ENCODE data around the gene NPAS3.

Gene NPAS3

GRCh38 chr14:33475623-33476022 is 536.9 kb downstream of the NPAS3 start:
- no peak for DNase-seq (ENCODE audit: low read depth in 2 of 2)

- DNase-seq (ENCODE audit: low read depth in 2 of 2): no peak
Observed at GRCh38 chr14:33477797-33478196, 539.1 kb downstream of the NPAS3 start.

GRCh38 chr14:33480071-33480886 is 541.6 kb downstream of the NPAS3 start:
- DNase-seq (ENCODE audit: low read depth in 2 of 2): no peak

- no peak for DNase-seq (ENCODE audit: low read depth in 2 of 2)
Observed at GRCh38 chr14:33480887-33481184, 542.2 kb downstream of the NPAS3 start.

- no peak for DNase-seq (ENCODE audit: low read depth in 2 of 2)
Observed at GRCh38 chr14:33483110-33483509, 544.4 kb downstream of the NPAS3 start.

- no peak for DNase-seq (ENCODE audit: low read depth in 2 of 2)
Observed at GRCh38 chr14:33483541-33483940, 544.9 kb downstream of the NPAS3 start.

GRCh38 chr14:33484264-33484663 is 545.6 kb downstream of the NPAS3 start:
- DNase-seq (ENCODE audit: low read depth in 2 of 2): no peak

GRCh38 chr14:33486332-33486890 is 547.7 kb downstream of the NPAS3 start:
- no peak for DNase-seq (ENCODE audit: low read depth in 2 of 2)

GRCh38 chr14:33488582-33488981 is 549.9 kb downstream of the NPAS3 start:
- no peak for DNase-seq (ENCODE audit: low read depth in 2 of 2)

- DNase-seq (ENCODE audit: low read depth in 2 of 2): no peak
Observed at GRCh38 chr14:33490555-33490954, 551.9 kb downstream of the NPAS3 start.

- no peak for DNase-seq (ENCODE audit: low read depth in 2 of 2)
Observed at GRCh38 chr14:33491112-33491511, 552.4 kb downstream of the NPAS3 start.

- no peak for DNase-seq (ENCODE audit: low read depth in 2 of 2)
Observed at GRCh38 chr14:33492491-33492890, 553.8 kb downstream of the NPAS3 start.

- no peak for DNase-seq (ENCODE audit: low read depth in 2 of 2)
Observed at GRCh38 chr14:33493266-33493665, 554.6 kb downstream of the NPAS3 start.

GRCh38 chr14:33493990-33494389 is 555.3 kb downstream of the NPAS3 start:
- DNase-seq (ENCODE audit: low read depth in 2 of 2): no peak

- no peak for DNase-seq (ENCODE audit: low read depth in 2 of 2)
Observed at GRCh38 chr14:33499687-33500086, 561.0 kb downstream of the NPAS3 start.

- DNase-seq (ENCODE audit: low read depth in 2 of 2): no peak
Observed at GRCh38 chr14:33504246-33505099, 565.8 kb downstream of the NPAS3 start.

GRCh38 chr14:33505266-33505962 is 566.7 kb downstream of the NPAS3 start:
- DNase-seq (ENCODE audit: low read depth in 2 of 2): no peak

GRCh38 chr14:33505963-33506329 is 567.3 kb downstream of the NPAS3 start:
- DNase-seq (ENCODE audit: low read depth in 2 of 2): no peak

- no peak for DNase-seq (ENCODE audit: low read depth in 2 of 2)
Observed at GRCh38 chr14:33508126-33509062, 569.7 kb downstream of the NPAS3 start.

- no peak for DNase-seq (ENCODE audit: low read depth in 2 of 2)
Observed at GRCh38 chr14:33509454-33509853, 570.8 kb downstream of the NPAS3 start.

- DNase-seq (ENCODE audit: low read depth in 2 of 2): no peak
Observed at GRCh38 chr14:33510063-33510481, 571.4 kb downstream of the NPAS3 start.
